Activated T-cell treated with anti-CD3 and anti-CD28 coated beads, Interleukin-2, amount 50 U/mL, for 72 hours (primary cell): ENCODE results near the gene DOC2B. TPM values are rescaled to one million over a fixed set of nuclear protein-coding genes. Genes with fewer than 3 reads are reported as not detected.
"Not testable (repeated sequence)": the region's sequence is repeated elsewhere in the genome, so short reads cannot be mapped to it uniquely, and the experiment has no call there.

Experiments used
- ATAC-seq, 2 donors: fragments of 150-1000 bp; cut with Tn5 transposase; replicated peaks in 1 of 2; 2 replicates each; pipeline ENCODE4 v1.10.0; 2021; ENCODE audit warnings: moderate library complexity in 2 of 2, mild to moderate bottlenecking in 1 of 2
- DNase-seq, 2 donors: peaks; one replicate each; pipeline ENCODE4 v3.0.0; 2021 to 2022; ENCODE audit warnings: mixed read lengths in 1 of 2
- H3K27ac Mint-ChIP-seq: one replicate; pipeline ENCODE4 v1.8.0; 2022; ENCODE audit warnings: mild to moderate bottlenecking, moderate library complexity, mixed read lengths
- H3K27me3 Mint-ChIP-seq: one replicate; pipeline ENCODE4 v1.8.0; 2022; ENCODE audit warnings: low read depth, mixed read lengths
- H3K36me3 Mint-ChIP-seq, 2 donors: one replicate each; pipeline ENCODE4 v1.8.0; 2022; ENCODE audit warnings: mixed read lengths in 2 of 2, mild to moderate bottlenecking in 1 of 2; ENCODE audit not compliant: insufficient read depth in 2 of 2
- H3K4me1 Mint-ChIP-seq: one replicate; pipeline ENCODE4 v1.8.0; 2022; ENCODE audit warnings: low read depth, mixed read lengths
- H3K4me3 Mint-ChIP-seq, 2 donors: one replicate each; pipeline ENCODE4 v1.8.0; 2022; ENCODE audit warnings: mild to moderate bottlenecking in 2 of 2, mixed read lengths in 2 of 2, moderate library complexity in 2 of 2
- H3K9me3 Mint-ChIP-seq, 2 donors: one replicate each; pipeline ENCODE4 v1.8.0; 2022; ENCODE audit warnings: mixed read lengths in 2 of 2
- total RNA-seq, 2 donors: library from RNA; stranded (reverse); gene quantifications; one replicate each; pipeline ENCODE4 v1.2.3, GENCODE V29; 2022

The DOC2B gene
- total RNA-seq, 2 donors from 2014 or later: 0.12 to 0.25 TPM

- H3K27me3 Mint-ChIP-seq: no peaks in the 10 kb centered on the region
- no peak for ATAC-seq
- H3K9me3 Mint-ChIP-seq: no peaks in the 10 kb centered on the region
- H3K4me1 Mint-ChIP-seq: no peaks in the 10 kb centered on the region
- no peak overlapping the region for H3K27ac Mint-ChIP-seq
- H3K4me3 Mint-ChIP-seq: no peak overlapping the region
- no peaks in the 10 kb centered on the region for H3K36me3 Mint-ChIP-seq
- DNase-seq: no peak
These were observed 38.2 kb upstream of the DOC2B start for GRCh38 chr17:219696-220095.

DNA sequence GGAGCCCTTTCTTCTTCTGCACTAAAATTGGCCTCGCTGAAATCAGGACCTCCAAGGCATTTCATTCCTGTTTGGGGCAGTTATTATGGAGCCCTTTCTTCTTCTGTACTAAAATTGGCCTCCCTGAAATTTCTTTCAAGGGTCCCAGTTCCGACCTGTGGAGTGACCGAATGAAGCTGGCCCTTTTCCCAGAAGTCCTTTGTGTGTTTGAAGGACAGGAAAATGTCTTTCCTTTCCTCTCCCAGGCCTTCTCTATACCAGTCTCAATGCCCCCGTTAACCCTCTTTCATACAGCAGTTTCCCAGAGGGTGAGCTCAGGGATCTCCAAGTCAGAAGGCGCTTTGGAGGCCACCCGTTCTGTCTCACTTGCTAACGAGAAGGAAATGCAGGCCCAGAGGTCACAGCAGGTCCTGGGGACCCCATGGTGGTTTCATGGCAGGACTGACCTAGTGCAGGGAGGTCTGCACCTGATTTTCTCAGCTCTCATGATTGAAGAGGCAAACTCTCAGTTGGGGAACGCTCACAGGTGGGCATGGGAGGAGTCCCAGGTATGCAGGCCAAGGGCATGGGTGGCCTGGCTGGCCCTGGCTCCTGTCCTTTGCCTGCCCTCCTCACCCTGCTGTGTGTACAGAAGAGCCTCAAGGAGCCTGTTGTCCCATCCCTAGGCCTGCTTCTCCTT lies 37.1 kb upstream of the DOC2B start:
- ATAC-seq: no peak

DNA sequence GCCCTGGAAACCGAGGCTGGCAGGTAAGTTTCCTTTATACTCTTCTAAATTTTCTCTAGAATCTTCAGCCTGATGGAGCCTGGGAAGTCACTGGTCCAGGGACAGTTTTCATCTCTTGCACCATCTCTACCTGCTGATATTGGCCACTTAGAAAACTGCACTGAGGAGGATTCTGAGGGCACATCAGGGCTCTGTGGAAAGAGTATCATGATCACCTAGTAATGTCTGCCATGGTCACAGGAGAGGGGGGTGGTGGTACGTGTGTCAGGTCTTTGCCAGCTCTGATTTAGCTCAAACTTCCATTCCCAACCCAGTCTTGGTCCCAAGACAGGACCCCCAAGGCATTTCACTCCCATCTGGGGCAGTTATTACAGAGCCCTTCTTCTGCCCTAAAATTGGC lies 35.2 kb upstream of the DOC2B start:
- Mint-ChIP-seq H3K36me3 (no peaks in the 10 kb centered on the region), H3K4me3 (no peak overlapping the region), H3K27me3 (no peaks in the 10 kb centered on the region), H3K4me1 (no peaks in the 10 kb centered on the region), H3K9me3 (no peaks in the 10 kb centered on the region), H3K27ac (no peak overlapping the region)
- ATAC-seq (no peak), DNase-seq (no peak)

More for the DNA sequence above, 37.1 kb upstream of the DOC2B start:
- Mint-ChIP-seq H3K4me3 (no peak overlapping the region), H3K27me3 (no peaks in the 10 kb centered on the region), H3K9me3 (no peaks in the 10 kb centered on the region), H3K4me1 (no peaks in the 10 kb centered on the region), H3K36me3 (no peaks in the 10 kb centered on the region), H3K27ac (no peak overlapping the region)
- no peak for DNase-seq

GRCh38 chr17:215563-216478 lies 34.4 kb upstream of the DOC2B start:
- peak overlapping the region in 1 of 2 donors; percentile 78 for H3K4me3 Mint-ChIP-seq
- H3K4me1 Mint-ChIP-seq, H3K9me3 Mint-ChIP-seq, H3K27me3 Mint-ChIP-seq, H3K36me3 Mint-ChIP-seq, H3K27ac Mint-ChIP-seq: not testable (repeated sequence)
- ATAC-seq (peak in 1 of 2 donors; percentile 76), DNase-seq (peak in 1 of 2 donors; percentile 39)

GRCh38 chr17:214881-215331 lies 33.5 kb upstream of the DOC2B start:
- H3K27ac Mint-ChIP-seq: no peak overlapping the region
- no peaks in the 10 kb centered on the region for H3K4me1 Mint-ChIP-seq
- H3K9me3 Mint-ChIP-seq: no peaks in the 10 kb centered on the region
- H3K4me3 Mint-ChIP-seq: peak overlapping the region in 1 of 2 donors; percentile 78
- H3K36me3 Mint-ChIP-seq: no peaks in the 10 kb centered on the region
- H3K27me3 Mint-ChIP-seq: no peaks in the 10 kb centered on the region
- DNase-seq: no peak
- ATAC-seq: peak in 1 of 2 donors; percentile 14

GRCh38 chr17:213286-214105 lies 32.0 kb upstream of the DOC2B start:
- ATAC-seq (no peak), DNase-seq (no peak)
- Mint-ChIP-seq H3K4me1 (no peaks in the 10 kb centered on the region), H3K9me3 (no peaks in the 10 kb centered on the region), H3K27ac (no peak overlapping the region), H3K36me3 (no peaks in the 10 kb centered on the region), H3K27me3 (no peaks in the 10 kb centered on the region), H3K4me3 (no peak overlapping the region)

DNA sequence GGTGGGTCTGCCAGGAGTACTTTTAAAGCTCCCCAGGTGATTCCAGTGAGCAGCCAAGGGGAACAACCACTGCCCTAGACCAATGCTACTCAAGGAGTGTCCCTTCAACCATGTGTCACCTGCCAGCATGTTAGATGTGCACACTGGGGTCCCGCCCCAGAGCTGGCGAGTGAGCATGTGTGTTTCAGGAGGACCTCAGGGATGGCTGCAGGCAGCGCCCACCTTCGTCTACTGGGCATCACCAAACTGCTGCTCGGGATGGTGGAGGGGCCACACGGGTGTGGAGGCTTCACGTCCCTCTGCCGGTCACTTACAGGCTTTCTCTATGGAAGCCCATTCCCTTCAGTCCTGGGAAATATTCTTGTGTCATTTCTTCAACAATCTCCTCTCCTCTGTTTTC lies 29.0 kb upstream of the DOC2B start:
- no peak overlapping the region for H3K27ac Mint-ChIP-seq
- DNase-seq: no peak
- no peak overlapping the region for H3K4me3 Mint-ChIP-seq
- no peak for ATAC-seq
- H3K9me3 Mint-ChIP-seq: peaks cover 0 to 6% of the 10 kb centered on the region in 2 donors
- H3K27me3 Mint-ChIP-seq: no peaks in the 10 kb centered on the region
- H3K36me3 Mint-ChIP-seq: no peaks in the 10 kb centered on the region
- no peaks in the 10 kb centered on the region for H3K4me1 Mint-ChIP-seq

- no peaks in the 10 kb centered on the region for H3K36me3 Mint-ChIP-seq
- DNase-seq: no peak
- H3K27me3 Mint-ChIP-seq: no peaks in the 10 kb centered on the region
- no peak overlapping the region for H3K4me3 Mint-ChIP-seq
- H3K27ac Mint-ChIP-seq: no peak overlapping the region
- no peaks in the 10 kb centered on the region for H3K4me1 Mint-ChIP-seq
- peaks cover 0 to 6% of the 10 kb centered on the region in 2 donors for H3K9me3 Mint-ChIP-seq
- ATAC-seq: no peak
These were observed 27.0 kb upstream of the DOC2B start for GRCh38 chr17:208429-208828.

GRCh38 chr17:207775-208174 lies 26.3 kb upstream of the DOC2B start:
- H3K4me3 Mint-ChIP-seq: no peak overlapping the region

DNA sequence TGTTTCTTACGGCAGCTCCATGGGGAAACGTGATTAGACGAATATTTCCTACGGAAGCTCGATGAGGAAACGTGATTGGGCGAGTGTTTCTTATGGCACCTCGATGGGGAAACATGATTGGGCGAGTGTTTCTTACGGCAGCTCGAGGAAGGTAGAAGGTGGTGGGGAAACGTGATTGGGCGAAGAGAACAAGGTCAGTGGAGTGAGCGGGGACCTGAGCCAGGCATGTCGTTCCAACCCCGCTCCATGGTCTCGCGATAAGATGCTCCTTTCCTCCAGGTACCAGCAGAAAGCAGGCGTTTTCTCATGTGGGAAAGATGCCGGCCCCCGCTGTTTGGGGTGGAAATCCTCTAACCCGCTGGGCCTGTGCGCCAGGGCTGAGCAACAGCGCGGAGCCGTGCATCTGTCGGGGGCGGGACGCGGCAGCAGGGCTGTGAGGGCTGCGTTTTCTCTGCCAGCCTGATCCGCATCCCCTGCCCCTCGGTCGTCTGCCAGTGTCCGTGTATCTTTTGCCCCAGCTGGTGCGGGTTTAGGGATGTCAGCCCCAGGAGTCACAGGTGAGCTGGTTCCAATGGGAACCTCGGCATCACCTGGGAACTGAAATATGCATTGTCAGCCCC lies 25.6 kb upstream of the DOC2B start:
- Mint-ChIP-seq H3K36me3 (no peaks in the 10 kb centered on the region), H3K4me1 (no peaks in the 10 kb centered on the region), H3K9me3 (peaks cover 0 to 6% of the 10 kb centered on the region in 2 donors), H3K4me3 (no peak overlapping the region), H3K27me3 (no peaks in the 10 kb centered on the region), H3K27ac (no peak overlapping the region)
- no peak for ATAC-seq
- no peak for DNase-seq

More at GRCh38 chr17:207775-208174, 26.3 kb upstream of the DOC2B start:
- no peaks in the 10 kb centered on the region for H3K4me1 Mint-ChIP-seq
- DNase-seq: no peak
- ATAC-seq: no peak
- no peaks in the 10 kb centered on the region for H3K36me3 Mint-ChIP-seq
- no peaks in the 10 kb centered on the region for H3K27me3 Mint-ChIP-seq
- H3K9me3 Mint-ChIP-seq: peaks cover 0 to 6% of the 10 kb centered on the region in 2 donors
- H3K27ac Mint-ChIP-seq: no peak overlapping the region

DNA sequence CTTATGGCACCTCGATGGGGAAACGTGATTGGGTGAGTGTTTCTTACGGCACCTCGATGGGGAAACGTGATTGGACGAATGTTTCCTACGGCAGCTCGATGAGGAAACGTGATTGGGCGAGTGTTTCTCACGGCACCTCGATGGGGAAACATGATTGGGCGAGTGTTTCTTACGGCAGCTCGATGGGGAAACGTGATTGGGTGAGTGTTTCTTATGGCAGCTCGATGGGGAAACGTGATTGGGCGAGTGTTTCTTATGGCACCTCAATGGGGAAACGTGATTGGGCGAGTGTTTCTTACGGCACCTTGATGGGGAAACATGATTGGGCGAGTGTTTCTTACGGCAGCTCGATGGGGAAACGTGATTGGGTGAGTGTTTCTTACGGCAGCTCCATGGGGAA lies 25.0 kb upstream of the DOC2B start:
- H3K27ac Mint-ChIP-seq, H3K9me3 Mint-ChIP-seq, H3K36me3 Mint-ChIP-seq, H3K27me3 Mint-ChIP-seq, ATAC-seq, H3K4me3 Mint-ChIP-seq, H3K4me1 Mint-ChIP-seq, DNase-seq: not testable (repeated sequence)

GRCh38 chr17:205817-206216 lies 24.4 kb upstream of the DOC2B start:
- no peak for DNase-seq
- no peak for ATAC-seq
- Mint-ChIP-seq H3K4me3 (no peak overlapping the region), H3K27me3 (no peaks in the 10 kb centered on the region), H3K9me3 (peaks cover 0 to 6% of the 10 kb centered on the region in 2 donors), H3K36me3 (no peaks in the 10 kb centered on the region), H3K4me1 (no peaks in the 10 kb centered on the region), H3K27ac (no peak overlapping the region)
